HG03280 (cell line): ENCODE data around the gene MSH6.
"Not testable (repeated sequence)": the region's sequence is repeated elsewhere in the genome, so short reads cannot be mapped to it uniquely, and the experiment has no call there.

ENCODE experiments used
- ATAC-seq: cut with Tn5 transposase; IDR thresholded peaks from one replicate; pipeline ENCODE4 v1.9.1; 2021; ENCODE audit warnings: mild to moderate bottlenecking, moderate library complexity; ENCODE audit not compliant: unreplicated experiment

Gene MSH6

GRCh38 chr2:47838249-47838648 lies 55.3 kb downstream of the MSH6 start:
- no peak for ATAC-seq

- no peak for ATAC-seq
These were observed 55.7 kb downstream of the MSH6 start for GRCh38 chr2:47838686-47839085.

GRCh38 chr2:47842846-47843245 lies 59.9 kb downstream of the MSH6 start:
- no peak for ATAC-seq

GRCh38 chr2:47843407-47843806 lies 60.5 kb downstream of the MSH6 start:
- ATAC-seq: no peak

GRCh38 chr2:47844162-47844561 lies 61.2 kb downstream of the MSH6 start:
- no peak for ATAC-seq

GRCh38 chr2:47849368-47849767 lies 66.4 kb downstream of the MSH6 start:
- no peak for ATAC-seq

- ATAC-seq: no peak
These were observed 67.3 kb downstream of the MSH6 start for GRCh38 chr2:47850198-47850597.

GRCh38 chr2:47853067-47853777 lies 70.3 kb downstream of the MSH6 start:
- ATAC-seq: not testable (repeated sequence)
